Esophagus muscularis mucosa (tissue), 4 donors: ENCODE data around the gene SFXN4.

Experiments
- CTCF ChIP-seq, 3 experiments: fragments of 200-600 bp in 2 of 3; fragments of 450-650 bp in 1 of 3; sonication (generic) in 2 of 3; IDR thresholded peaks; one replicate each; pipeline ENCODE4 v1.5.1; 2017 to 2019; ENCODE audit warnings: antibody characterized with exemption in 3 of 3, mild to moderate bottlenecking in 2 of 3, moderate library complexity in 1 of 3
- EP300 ChIP-seq: sonication (generic); formaldehyde crosslinking; IDR thresholded peaks from one replicate; pipeline ENCODE4 v1.6.1; 2017; ENCODE audit warnings: antibody characterized with exemption
- POLR2A ChIP-seq: fragments of 450-650 bp; IDR thresholded peaks from one replicate; pipeline ENCODE4 v1.6.1; 2017; ENCODE audit warnings: antibody characterized with exemption, moderate library complexity, mild to moderate bottlenecking, low read depth
- POLR2AphosphoS5 ChIP-seq, 2 donors: sonication (generic); formaldehyde crosslinking; IDR thresholded peaks; one replicate each; pipeline ENCODE4 v1.6.1; 2017; ENCODE audit warnings: antibody characterized with exemption in 2 of 2

DNA sequence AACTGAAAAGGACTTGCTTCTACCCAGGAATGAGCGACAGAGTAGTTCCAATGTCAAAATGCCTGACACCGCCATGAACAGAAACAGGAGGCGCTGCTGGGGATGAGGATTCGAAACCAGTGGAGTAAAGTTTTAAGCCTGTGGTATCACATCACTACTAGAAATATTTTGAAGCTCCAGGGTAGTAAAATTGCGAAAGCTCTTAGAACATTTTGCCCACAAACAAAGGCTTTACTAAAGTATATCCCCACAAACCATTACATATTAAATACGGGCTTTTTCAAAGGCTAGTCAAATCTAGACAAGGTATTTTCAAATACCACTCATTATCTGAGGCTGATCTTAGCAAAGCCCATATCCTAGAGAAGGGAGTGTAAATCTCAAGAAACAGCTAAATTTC, 10.7 kb upstream of the SFXN4 start:
- TF ChIP-seq POLR2A (no peak), CTCF (IDR thresholded peaks at IDR 0.05) (no peak), POLR2AphosphoS5 (IDR thresholded peaks at IDR 0.05) (no peak), EP300 (no peak)
